K562 (cell line): ENCODE results near the gene FBXW8. TPM values are rescaled to one million over a fixed set of nuclear protein-coding genes. Genes with fewer than 3 reads are reported as not detected.

Experiments used
- CEBPG ChIP-seq, 3 experiments: fragments of 200-800 bp in 1 of 3; sonication (Bioruptor generic) in 1 of 3; sonication (generic) in 1 of 3; formaldehyde crosslinking in 1 of 3; IDR thresholded peaks in 2 of 3; conservative IDR thresholded peaks in 1 of 3; 2 replicates each; pipeline versions ENCODE4 v1.6.1 to v1.8.0; 2016 to 2022; ENCODE audit warnings: missing compliant biosample characterization in 2 of 3, missing genetic modification characterization in 2 of 3, mild to moderate bottlenecking in 1 of 3, missing genetic modification reagents in 1 of 3
- CHD1 ChIP-seq: fragments of 200-600 bp; sonication (generic); IDR thresholded peaks from one replicate; pipeline ENCODE4 v1.6.1; 2012; ENCODE audit warnings: mild to moderate bottlenecking, moderate library complexity, low read length, inconsistent platforms
- CTCF ChIP-seq, 3 experiments: IDR thresholded peaks in 2 of 3; conservative IDR thresholded peaks in 1 of 3; 2 replicates each; pipeline ENCODE4 v1.5.1; 2011 to 2012; ENCODE audit warnings: low read length in 3 of 3, mild to moderate bottlenecking in 3 of 3, control low read depth in 2 of 3, improper control_type of control experiment in 1 of 3, inconsistent platforms in 1 of 3, low read depth in 1 of 3, mixed read lengths in 1 of 3, moderate library complexity in 1 of 3; ENCODE audit not compliant: insufficient read depth in 2 of 3
- DMBX1 ChIP-seq: fragments of 250-450 bp; sonication (Bioruptor Pico); IDR thresholded peaks from 2 replicates; pipeline ENCODE4 v1.8.0; 2022; ENCODE audit warnings: inconsistent platforms, mild to moderate bottlenecking, moderate library complexity, borderline replicate concordance
- E2F1 ChIP-seq: sonication (generic); formaldehyde crosslinking; IDR thresholded peaks from 2 replicates; pipeline ENCODE4 v1.8.1; 2023; ENCODE audit warnings: mild to moderate bottlenecking, missing genetic modification reagents, moderate library complexity
- EP300 ChIP-seq: IDR thresholded peaks from 2 replicates; pipeline ENCODE4 v1.6.1; 2012; ENCODE audit warnings: low read length, improper control_type of control experiment
- EWSR1 ChIP-seq: fragments of 450-650 bp; IDR thresholded peaks from 2 replicates; pipeline ENCODE4 v1.6.1; 2018; ENCODE audit warnings: borderline replicate concordance, mild to moderate bottlenecking, low read depth, moderate library complexity; ENCODE audit not compliant: partially characterized antibody
- GTF2A2 ChIP-seq: IDR thresholded peaks from 2 replicates; pipeline ENCODE4 v1.6.1; 2016; ENCODE audit warnings: mild to moderate bottlenecking, missing genetic modification characterization, missing compliant biosample characterization
- HMGN3 ChIP-seq: IDR thresholded peaks from 2 replicates; pipeline ENCODE4 v1.6.1; 2011; ENCODE audit warnings: borderline replicate concordance, low read depth, mild to moderate bottlenecking, mixed read lengths, low read length; ENCODE audit not compliant: insufficient read length; ENCODE audit errors: extremely low read depth
- IRF2 ChIP-seq: sonication (generic); formaldehyde crosslinking; IDR thresholded peaks from 2 replicates; pipeline ENCODE4 v1.8.1; 2022; ENCODE audit warnings: mild to moderate bottlenecking, missing genetic modification reagents
- JUN ChIP-seq, 2 experiments: sonication (generic) in 1 of 2; formaldehyde crosslinking in 1 of 2; IDR thresholded peaks; 2 replicates each; pipeline versions ENCODE4 v1.6.1 to v1.8.0; 2012 to 2022; ENCODE audit warnings: borderline replicate concordance in 2 of 2, mild to moderate bottlenecking in 2 of 2, improper control_type of control experiment in 1 of 2, low read depth in 1 of 2, low read length in 1 of 2, missing genetic modification reagents in 1 of 2
- MEF2A ChIP-seq: IDR thresholded peaks from 2 replicates; pipeline ENCODE4 v1.6.1; 2011; ENCODE audit warnings: low read depth, mild to moderate bottlenecking, low read length, moderate library complexity; ENCODE audit not compliant: control insufficient read depth
- MTA1 ChIP-seq: fragments of 450-650 bp; IDR thresholded peaks from 2 replicates; pipeline ENCODE4 v1.6.1; 2017; ENCODE audit warnings: borderline replicate concordance
- PHF8 ChIP-seq: fragments of 200-600 bp; sonication (generic); IDR thresholded peaks from 2 replicates; pipeline ENCODE4 v1.6.1; 2012; ENCODE audit warnings: mixed run types, mild to moderate bottlenecking, inconsistent platforms, low read length, moderate library complexity, borderline replicate concordance
- POU5F1 ChIP-seq: fragments of 150-350 bp; IDR thresholded peaks from 2 replicates; pipeline ENCODE4 v1.6.1; 2014; ENCODE audit warnings: borderline replicate concordance, low read length, low read depth, mild to moderate bottlenecking; ENCODE audit not compliant: partially characterized antibody
- RNF2 ChIP-seq: sonication (generic); IDR thresholded peaks from 2 replicates; pipeline ENCODE4 v1.6.1; 2016
- SMAD2 ChIP-seq: fragments of 150-350 bp; IDR thresholded peaks from 2 replicates; pipeline ENCODE4 v1.6.1; 2014; ENCODE audit warnings: low read depth, mild to moderate bottlenecking, low read length
- SNIP1 ChIP-seq: fragments of 450-650 bp; IDR thresholded peaks from 2 replicates; pipeline ENCODE4 v1.7.1; 2017; ENCODE audit warnings: low read depth, mild to moderate bottlenecking
- SPI1 ChIP-seq: IDR thresholded peaks from 2 replicates; pipeline ENCODE4 v1.6.1; 2011; ENCODE audit warnings: low read depth, low read length, control low read depth, borderline replicate concordance
- ZBTB33 ChIP-seq: sonication (generic); formaldehyde crosslinking; IDR thresholded peaks from 2 replicates; pipeline ENCODE4 v1.8.1; 2023; ENCODE audit warnings: mild to moderate bottlenecking, missing genetic modification reagents
- ZFPM2 ChIP-seq: fragments of 250-450 bp; sonication (Bioruptor Pico); IDR thresholded peaks from 2 replicates; pipeline ENCODE4 v1.5.1; 2022; ENCODE audit warnings: mild to moderate bottlenecking
- polyA plus RNA-seq, 8 experiments: library from polyadenylated mRNA; depleted of rRNA in 4 of 8; stranded (reverse) in 5 of 8; unstranded in 3 of 8; fragments of >200 nt; fragmentation: Nextera tagmentation in 2 of 8; fragmentation: Illumina TruSeq in 1 of 8; extraction: Ambion mirVana in 2 of 8; extraction: Trizol in 1 of 8; gene quantifications; 2 replicates each; pipeline versions ENCODE4 v1.2.1 to v1.2.3, GENCODE V29; 2011 to 2014; ENCODE audit warnings: inconsistent platforms in 1 of 8, missing spikeins in 1 of 8
- total RNA-seq, 7 experiments: library from RNA; depleted of rRNA in 6 of 7; stranded (reverse); fragments of >200 nt in 6 of 7; fragmentation: Illumina TruSeq in 2 of 7; extraction: Trizol in 2 of 7; gene quantifications; 2 replicates each; pipeline versions ENCODE4 v1.2.1 to v1.2.3, GENCODE V29; 2011 to 2021; ENCODE audit warnings: low replicate concordance in 1 of 7

FBXW8 gene
- total and polyA plus RNA-seq, 9 of the 15 experiments (the other 6 are each of a cell fraction or from before 2014, with no cell fraction given) = 0.58 to 8.3 (median 4.4) TPM

DNA sequence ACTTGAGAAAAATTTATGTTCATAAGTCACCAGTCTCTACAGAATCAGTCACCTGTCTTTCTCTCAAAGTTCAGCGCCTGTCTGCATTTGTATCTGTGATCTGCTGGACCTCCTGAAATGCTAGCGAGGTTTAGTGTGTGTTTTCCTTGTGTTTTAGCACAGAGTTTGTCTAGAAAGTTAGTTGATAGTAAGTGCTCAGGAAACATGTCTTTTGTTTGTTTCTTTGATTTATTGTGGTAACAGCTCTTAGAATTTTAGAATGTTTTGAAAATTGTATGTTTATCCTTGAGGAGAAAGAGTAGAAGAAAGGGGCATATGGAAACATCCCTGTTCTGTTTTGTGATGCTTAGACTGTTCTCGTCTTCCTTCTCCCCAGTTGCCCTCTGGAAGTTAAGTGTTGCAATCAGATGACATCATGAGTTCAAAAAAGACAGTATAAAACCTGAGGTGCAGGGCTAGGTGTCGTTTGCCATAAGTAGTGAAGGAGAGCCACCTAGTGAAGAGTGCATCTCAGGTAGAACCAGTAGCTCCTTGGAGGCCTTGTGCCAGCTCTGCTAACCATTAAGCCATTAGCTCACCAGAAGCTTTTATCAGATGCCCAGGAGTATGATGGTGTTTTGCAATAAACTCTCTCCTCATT is 44.8 kb downstream of the FBXW8 start (continued):
- TF ChIP-seq SMAD2 = no peak
- TF ChIP-seq MEF2A = 0 out of 2 replicates have a peak, but pooled peaks have one; percentile 44
- TF ChIP-seq JUN (IDR thresholded peaks at IDR 0.05; ENCODE audit: borderline replicate concordance, low read depth, low read length) = peak; percentile 57; the same call in 1 of the 2 replicates
- TF ChIP-seq JUN (CRISPR knock-in tag; IDR thresholded peaks at IDR 0.05; ENCODE audit: borderline replicate concordance) = no peak
- no peak for TF ChIP-seq ZBTB33 (CRISPR knock-in tag)
- TF ChIP-seq RNF2 = no peak
- TF ChIP-seq MTA1 = no peak
- TF ChIP-seq HMGN3 = no peak
- TF ChIP-seq SNIP1 = no peak
- TF ChIP-seq PHF8 = no peak
- TF ChIP-seq EWSR1 = no peak
- peak; percentile 41 to 62 (median 52) for TF ChIP-seq CTCF (IDR thresholded peaks at IDR 0.05 in 2 of 3, conservative IDR thresholded peaks at IDR 0.05 in 1 of 3; ENCODE audit: insufficient read depth in 2 of 3, low read depth in 1 of 3, low read length in 3 of 3)
- no peak for TF ChIP-seq ZFPM2 (CRISPR knock-in tag)
- no peak; the same call in 1 of the 2 replicates for TF ChIP-seq EP300
- no peak for TF ChIP-seq E2F1 (CRISPR knock-in tag)
- TF ChIP-seq POU5F1 = no peak
- TF ChIP-seq CEBPG (CRISPR knock-in tag; IDR thresholded peaks at IDR 0.05) = peak; percentile 85
- peak; percentile 55 to 90; a peak in 3 of 4 replicates for TF ChIP-seq CEBPG (tag; conservative IDR thresholded peaks at IDR 0.05 in 1 of 2, IDR thresholded peaks at IDR 0.05 in 1 of 2)
- TF ChIP-seq CHD1 = no peak
- no peak for TF ChIP-seq GTF2A2 (tag)
- TF ChIP-seq SPI1 = no peak
- no peak for TF ChIP-seq IRF2
- no peak for TF ChIP-seq DMBX1 (CRISPR knock-in tag)
